Fibroblast of skin of left quadriceps (primary cell): ENCODE data around the gene PLCB1.
"Not testable (repeated sequence)": the region's sequence is repeated elsewhere in the genome, so short reads cannot be mapped to it uniquely, and the experiment has no call there.

ENCODE experiments used
- DNase-seq, 2 experiments: peaks; one replicate each; pipeline ENCODE4 v3.0.0-alpha.2; 2013; ENCODE audit warnings: low read depth in 2 of 2

Gene PLCB1

GRCh38 chr20:8334641-8335040, 202.6 kb downstream of the PLCB1 start:
- DNase-seq: no peak

- DNase-seq: no peak
Measured at GRCh38 chr20:8335059-8335458, 203.0 kb downstream of the PLCB1 start.

GRCh38 chr20:8335495-8336195, 203.6 kb downstream of the PLCB1 start:
- no peak for DNase-seq

- DNase-seq: no peak
Measured at GRCh38 chr20:8339349-8339748, 207.3 kb downstream of the PLCB1 start.

- DNase-seq: no peak
Measured at GRCh38 chr20:8342391-8342790, 210.3 kb downstream of the PLCB1 start.

- no peak for DNase-seq
Measured at GRCh38 chr20:8344106-8344505, 212.0 kb downstream of the PLCB1 start.

- DNase-seq: no peak
Measured at GRCh38 chr20:8344631-8345030, 212.6 kb downstream of the PLCB1 start.

- DNase-seq: no peak
Measured at GRCh38 chr20:8346700-8347270, 214.7 kb downstream of the PLCB1 start.

- not testable (repeated sequence) for DNase-seq
Measured at GRCh38 chr20:8350225-8350624, 218.2 kb downstream of the PLCB1 start.

- no peak for DNase-seq
Measured at GRCh38 chr20:8352486-8352885, 220.4 kb downstream of the PLCB1 start.

- no peak for DNase-seq
Measured at GRCh38 chr20:8353512-8353911, 221.4 kb downstream of the PLCB1 start.

GRCh38 chr20:8355453-8355852, 223.4 kb downstream of the PLCB1 start:
- no peak for DNase-seq

GRCh38 chr20:8356806-8357205, 224.7 kb downstream of the PLCB1 start:
- no peak for DNase-seq

- DNase-seq: no peak
Measured at GRCh38 chr20:8357703-8358102, 225.6 kb downstream of the PLCB1 start.

- no peak for DNase-seq
Measured at GRCh38 chr20:8360035-8360434, 228.0 kb downstream of the PLCB1 start.

- DNase-seq: peak; percentile 8 to 12
Measured at GRCh38 chr20:8361006-8361652, 229.1 kb downstream of the PLCB1 start.

GRCh38 chr20:8361779-8362178, 229.7 kb downstream of the PLCB1 start:
- no peak for DNase-seq

- DNase-seq: no peak
Measured at GRCh38 chr20:8362457-8362856, 230.4 kb downstream of the PLCB1 start.

GRCh38 chr20:8363970-8364733, 232.1 kb downstream of the PLCB1 start:
- no peak for DNase-seq

- DNase-seq: no peak
Measured at GRCh38 chr20:8364734-8365078, 232.6 kb downstream of the PLCB1 start.

- no peak for DNase-seq
Measured at GRCh38 chr20:8365634-8366033, 233.6 kb downstream of the PLCB1 start.

GRCh38 chr20:8366303-8366923, 234.3 kb downstream of the PLCB1 start:
- DNase-seq: no peak
